HG03097 (cell line): ENCODE measurements around the gene SESN2.

Source experiments
- ATAC-seq: cut with Tn5 transposase; IDR thresholded peaks from one replicate; pipeline ENCODE4 v1.9.1; 2021; ENCODE audit not compliant: unreplicated experiment, low FRiP score

The SESN2 gene

DNA sequence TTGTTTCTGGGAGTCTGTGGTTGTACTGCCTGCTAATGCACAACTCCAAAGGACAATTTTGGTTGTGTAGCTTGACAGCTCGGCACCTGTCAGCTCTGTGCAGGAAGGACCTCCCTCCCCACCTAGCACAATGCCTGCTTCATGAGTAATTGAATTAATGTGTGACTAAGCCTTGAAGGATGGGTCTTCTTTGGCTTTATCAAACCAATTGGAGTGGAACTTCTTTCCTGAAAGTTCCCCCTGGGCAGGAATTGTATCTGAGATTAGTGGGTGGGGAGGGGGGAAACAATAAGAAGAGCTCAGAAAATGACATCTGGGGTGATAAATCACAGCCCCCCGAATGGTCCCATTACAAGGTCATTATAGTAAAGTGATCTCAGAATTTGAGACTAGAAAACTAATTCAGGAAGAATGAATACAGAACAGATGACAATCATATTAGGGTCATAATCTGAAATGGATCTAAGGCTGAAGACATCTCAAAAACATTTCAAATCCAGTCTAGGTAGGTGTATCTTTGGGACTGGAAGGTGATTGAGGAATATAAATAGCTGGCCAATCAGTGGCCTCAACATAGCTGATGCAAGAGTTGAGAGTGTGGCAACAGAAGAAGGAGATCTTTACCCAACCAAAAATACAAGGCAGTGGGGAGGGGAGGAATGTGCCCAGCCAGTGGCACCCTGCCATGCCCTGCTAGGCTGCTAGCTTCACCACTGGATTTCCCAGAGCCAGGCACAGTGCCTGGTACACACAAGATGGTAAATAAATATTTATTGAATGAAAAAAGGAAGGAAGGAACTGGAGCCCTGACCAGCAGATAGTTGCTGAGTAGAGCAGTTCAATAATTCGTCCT is 10.1 kb upstream of the SESN2 start:
- no peak for ATAC-seq

DNA sequence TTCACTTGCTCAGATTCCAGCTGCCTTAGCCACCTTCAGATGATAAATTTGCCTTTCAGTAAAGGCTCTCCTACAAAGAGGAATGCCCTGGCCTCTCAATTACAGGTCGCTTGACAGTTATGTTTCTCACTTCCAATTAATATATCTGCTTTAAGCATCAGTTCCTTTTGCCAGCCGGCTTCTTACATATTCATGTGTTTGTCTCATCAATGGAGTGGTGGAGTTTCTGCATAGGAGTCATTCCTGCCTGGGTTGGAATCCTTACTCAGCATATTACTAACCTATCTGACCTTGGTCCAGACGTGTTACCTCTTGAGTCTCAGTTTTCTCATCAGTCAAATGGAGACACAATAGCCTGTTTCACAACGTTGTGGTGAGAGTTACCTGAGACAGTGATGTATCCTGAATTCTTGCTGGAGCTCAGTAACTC is 9.4 kb upstream of the SESN2 start:
- ATAC-seq = no peak

DNA sequence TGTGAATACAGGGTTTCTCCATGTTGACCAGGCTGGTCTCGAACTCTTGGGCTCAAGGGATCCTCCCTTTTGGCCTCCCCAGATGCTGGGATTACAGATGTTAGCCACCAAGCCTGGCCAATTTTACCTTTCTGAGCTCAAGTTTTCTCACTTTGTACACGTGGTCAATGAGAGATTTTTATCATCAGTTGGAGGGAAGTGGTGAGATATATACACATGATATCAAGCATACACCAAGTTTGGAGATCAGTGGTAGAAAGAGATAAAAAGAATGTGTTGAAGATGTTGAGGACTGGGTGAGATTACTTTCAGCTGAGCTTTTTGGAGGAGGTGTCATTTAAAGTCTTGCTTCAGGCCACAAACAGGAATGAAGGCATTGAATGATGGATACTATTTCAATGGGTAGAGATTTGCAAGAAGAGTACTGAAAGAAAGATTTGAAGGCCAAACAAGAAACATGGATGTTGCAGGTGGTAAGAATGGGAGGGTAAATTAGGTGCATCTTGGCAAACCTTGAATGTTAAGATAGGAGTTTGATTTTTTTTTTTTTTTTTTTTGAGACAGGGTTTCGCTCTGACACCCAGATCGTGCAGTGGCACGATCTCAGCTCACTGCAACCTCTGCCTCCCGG is 3.0 kb upstream of the SESN2 start:
- no peak for ATAC-seq

DNA sequence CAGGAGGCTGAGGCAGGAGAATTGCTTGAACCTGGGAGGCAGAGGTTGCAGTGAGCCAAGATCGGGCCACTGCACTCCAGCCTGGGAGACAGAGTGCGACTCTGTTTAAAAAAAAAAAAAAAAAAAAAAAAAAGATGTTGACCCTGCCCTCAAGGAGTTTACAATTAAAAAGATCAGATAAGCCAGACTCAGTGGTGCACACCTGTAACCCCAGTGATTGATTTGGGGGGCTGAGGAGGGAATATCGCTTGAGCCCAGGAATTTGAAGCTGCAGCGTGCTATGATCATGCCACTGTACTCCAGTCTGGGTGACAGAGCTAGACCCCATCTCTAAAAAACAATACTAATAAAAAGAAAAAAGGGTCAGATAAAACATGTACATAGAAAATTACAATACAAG is 1.6 kb upstream of the SESN2 start:
- no peak for ATAC-seq

DNA sequence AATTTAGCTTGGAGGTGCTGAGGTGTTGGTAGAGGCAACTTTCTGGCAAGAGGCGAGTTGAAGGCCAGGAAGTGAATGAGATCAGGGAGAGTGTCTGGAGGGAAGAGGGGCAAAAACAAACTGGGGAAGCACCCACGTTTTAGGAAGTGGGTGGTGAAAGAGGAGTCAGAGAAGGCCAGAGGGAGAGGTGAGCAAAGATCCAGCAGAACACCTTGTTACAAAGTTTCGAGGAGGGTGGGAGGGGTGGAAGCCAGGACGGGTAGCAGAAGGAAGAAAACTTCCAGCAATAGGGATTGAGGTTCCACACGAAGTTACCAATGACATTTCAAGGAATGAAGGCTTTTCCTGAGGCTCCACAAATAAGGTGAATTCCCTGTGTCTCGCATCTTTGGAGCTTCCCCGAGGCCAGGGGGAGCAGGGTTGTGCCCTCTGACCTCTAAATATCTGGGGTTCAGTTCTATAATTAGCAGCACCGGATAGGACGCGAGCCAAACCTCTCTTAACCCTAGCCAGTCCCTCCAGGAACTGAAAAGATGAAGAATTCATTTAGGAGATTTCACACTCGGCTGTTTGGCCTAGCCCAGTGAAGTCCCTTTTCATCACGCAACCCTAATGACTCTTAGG is 578 bp upstream of the SESN2 start:
- no peak for ATAC-seq

DNA sequence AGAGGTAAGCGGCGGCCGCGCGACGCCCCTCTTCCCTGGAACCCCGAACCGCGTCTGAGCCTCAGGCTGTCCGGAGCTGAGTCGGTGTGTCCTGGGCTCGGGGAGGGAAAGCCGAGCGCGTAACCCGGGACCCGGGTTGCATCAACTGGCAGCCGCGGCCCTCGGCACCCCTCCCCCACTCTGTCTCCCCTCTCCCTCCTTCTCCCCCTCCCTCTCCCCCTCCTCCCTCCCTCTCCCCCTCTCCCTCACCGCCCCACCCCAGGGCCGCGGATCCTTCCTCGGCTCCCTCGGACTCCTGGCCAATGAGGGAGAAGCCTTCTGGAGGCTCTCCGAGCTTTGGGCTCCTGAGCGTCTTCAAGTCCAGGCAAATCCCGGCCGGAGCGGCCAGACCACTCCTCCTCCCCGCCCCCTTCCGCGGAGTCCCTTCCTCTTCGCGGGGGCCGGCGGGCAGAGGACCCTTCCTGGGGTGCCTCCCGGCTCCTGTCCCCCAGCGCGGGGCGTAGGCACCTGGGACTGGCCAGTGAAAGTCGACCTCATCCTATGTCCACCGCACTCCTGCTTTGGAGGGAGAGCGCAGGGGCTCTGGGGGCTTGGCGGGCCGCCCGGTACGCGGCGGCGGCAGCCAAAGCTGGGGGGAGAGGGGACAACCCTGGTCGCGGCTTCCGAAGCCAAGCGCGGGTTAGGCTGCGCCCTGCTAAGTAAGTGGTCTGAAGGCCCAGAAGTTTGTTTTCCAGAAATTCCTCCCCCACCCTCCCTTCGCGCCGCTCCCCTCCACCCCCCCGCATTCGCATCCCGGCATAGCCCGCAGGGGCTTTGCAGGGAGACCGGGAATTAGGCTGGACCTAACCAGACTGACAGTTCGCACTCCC is 850 bp downstream of the SESN2 start:
- peak; percentile 2 for ATAC-seq

DNA sequence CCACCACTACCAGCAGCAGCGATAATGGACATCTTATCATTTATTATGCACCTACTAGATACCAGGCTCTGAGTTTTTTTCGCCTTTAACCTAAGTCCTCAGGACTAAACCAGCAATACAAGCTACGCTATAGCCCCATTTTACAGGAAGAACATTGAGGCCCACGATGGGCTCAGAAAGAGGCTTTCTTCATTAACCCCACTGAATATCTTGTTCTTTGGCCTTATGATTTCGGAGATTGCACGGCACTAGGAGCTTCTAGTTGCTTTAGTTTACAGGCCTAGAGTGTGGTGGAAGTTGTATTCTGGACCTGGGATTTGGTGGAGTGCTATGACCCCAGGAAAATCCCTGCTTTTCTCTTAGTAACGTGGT is 1.5 kb downstream of the SESN2 start:
- ATAC-seq = no peak

DNA sequence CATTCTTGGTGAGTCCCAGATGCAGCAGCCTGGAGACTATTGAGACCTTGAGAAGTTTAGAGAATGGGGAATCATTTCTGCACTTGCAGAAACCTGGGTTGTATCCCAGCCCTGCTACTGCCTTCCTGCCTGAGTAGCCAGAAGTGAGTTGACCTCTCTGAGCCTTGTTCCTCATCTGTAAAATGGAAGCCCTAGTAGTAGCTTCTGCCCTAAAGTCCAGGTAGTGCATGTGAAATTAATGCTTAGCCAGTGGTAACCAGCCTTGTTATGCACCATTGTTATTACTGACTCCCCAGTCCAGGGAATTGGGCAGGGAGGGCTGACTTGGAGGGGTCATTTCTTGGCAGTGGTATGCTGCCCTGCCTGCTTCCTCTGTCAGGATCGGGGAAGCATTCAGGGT is 5.6 kb downstream of the SESN2 start:
- ATAC-seq = no peak

DNA sequence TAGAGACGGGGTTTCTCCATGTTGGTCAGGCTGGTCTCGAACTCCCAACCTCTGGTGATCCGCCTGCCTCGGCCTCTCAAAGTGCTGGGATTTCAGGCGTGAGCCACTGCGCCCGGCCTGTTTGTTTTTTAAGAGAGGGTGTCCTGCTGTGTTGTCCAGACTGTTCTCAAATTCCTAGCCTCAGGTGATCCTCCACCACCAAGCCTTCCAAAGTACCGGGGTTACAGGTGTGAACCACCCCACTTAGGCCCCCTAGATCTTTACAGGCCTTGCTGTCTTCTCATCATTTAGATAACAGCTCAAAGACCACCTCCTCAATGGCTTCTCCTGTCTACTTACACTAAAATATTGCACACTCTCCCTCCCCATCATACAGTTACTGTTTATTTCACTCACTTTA is 6.3 kb downstream of the SESN2 start:
- no peak for ATAC-seq

DNA sequence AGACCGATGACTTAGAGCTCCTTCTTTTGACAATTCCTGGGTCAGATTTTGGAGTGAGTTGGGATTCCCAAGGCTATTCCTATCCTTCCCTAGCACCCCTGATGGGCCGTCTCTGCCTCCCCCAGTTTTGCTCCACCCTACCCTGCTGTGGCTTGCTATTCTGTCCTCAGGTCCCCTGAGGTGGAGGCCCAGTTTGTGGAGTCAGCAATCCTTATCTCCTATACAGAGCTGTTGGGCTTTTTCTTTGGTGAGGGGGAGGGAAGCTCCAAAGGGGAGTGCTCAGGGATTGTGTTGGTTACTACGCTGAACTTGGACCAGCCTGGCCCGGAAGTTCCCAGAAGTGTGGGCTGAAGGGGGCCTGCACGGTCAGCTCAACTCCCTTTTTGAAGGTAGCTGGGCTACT is 7.6 kb downstream of the SESN2 start:
- no peak for ATAC-seq

DNA sequence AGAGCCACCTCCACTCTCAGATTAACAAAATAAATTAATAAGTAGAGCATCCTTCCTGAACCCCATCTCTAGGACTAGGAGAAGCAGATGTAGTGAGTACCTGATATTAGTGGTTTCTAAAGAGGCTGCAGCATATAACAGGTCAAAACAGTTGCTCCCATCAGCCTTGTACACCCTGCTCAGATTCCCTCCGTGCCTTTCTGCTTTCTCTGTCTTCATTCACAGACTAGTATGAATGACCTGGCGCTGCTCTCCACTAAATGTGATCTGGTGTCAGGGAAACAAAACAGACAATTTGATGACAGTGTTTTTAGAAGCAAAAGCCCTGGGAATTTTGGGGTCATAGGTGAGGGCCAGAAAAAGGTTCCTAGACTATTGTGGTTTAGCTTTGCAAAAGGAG is 8.3 kb downstream of the SESN2 start:
- no peak for ATAC-seq

DNA sequence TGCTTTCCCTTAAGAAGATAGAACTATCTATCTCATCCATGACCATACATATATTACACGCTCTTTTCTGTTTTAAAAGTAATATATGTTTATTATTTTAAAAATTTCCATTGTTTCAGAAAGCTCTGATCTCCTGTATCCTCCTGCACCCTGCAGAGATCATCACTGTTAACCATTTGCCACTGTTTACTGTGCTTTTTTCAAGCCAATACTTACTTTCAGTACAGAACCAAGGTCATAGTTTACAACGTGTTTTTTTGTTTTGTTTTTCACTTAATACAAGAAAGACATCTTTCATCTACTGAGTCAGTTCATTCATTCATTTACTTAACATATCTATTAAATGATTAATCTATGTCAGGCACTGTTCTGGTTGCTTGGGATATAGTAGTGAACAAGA is 10.2 kb downstream of the SESN2 start:
- no peak for ATAC-seq

DNA sequence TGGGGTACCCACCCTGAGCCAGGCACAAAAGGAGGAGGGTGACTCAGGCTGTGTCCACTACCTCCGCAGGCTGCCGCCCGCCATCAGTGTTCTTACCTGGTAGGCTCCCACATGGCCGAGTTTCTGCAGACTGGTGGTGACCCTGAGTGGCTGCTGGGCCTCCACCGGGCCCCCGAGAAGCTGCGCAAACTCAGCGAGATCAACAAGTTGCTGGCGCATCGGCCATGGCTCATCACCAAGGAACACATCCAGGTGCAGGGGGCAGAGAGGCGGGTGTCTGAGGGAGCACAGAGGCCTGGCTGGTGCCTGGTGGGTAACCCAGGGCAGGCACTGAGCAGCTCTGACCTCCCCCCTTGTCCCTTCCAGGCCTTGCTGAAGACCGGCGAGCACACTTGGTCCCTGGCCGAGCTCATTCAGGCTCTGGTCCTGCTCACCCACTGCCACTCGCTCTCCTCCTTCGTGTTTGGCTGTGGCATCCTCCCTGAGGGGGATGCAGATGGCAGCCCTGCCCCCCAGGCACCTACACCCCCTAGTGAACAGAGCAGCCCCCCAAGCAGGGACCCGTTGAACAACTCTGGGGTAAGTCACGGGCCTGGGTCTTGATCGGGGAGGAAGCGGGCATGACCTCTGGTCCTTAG is 13.0 kb downstream of the SESN2 start:
- no peak for ATAC-seq

DNA sequence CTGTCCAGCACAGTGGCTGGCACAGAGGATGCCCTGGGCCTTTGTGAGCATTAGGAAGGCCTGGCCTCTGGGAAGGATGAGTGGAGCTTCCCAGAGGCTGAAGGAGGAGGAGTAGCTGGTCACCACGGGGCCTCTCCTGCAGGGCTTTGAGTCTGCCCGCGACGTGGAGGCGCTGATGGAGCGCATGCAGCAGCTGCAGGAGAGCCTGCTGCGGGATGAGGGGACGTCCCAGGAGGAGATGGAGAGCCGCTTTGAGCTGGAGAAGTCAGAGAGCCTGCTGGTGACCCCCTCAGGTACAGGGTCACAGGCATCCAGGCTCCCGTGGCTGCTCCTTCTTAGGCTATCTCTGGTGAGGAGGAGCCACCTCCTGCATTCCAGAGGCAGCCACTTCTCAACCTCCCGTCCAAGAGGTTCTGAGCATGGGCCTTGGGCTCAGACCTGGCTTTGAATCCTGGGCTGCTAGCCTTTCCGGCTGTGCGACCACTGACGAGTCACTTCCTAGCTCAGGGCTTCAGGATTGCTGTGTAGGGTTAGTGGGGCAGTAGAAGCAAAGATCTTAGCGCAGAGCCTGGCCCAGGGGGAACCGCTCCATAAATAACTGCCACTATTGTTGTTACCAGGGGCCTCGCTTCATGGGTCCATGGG is 14.0 kb downstream of the SESN2 start:
- no peak for ATAC-seq

DNA sequence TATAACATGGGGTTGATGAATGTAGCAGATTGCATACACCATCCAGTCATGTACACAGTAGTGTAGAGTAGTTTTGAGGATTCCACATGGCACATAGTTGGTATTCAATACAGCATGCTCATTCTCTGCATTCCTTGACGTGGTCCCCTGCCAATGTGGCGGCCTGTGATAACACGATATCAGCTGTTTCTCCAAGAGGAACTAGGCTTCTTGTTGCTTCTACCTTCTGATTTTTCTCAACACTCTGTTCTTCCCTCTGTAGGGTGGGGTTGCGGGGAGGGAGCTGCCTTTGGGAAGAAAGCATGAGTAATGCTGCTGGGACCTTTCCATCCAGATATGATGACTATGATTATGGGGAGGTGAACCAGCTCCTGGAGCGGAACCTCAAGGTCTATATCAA is 19.4 kb downstream of the SESN2 start:
- ATAC-seq = no peak

DNA sequence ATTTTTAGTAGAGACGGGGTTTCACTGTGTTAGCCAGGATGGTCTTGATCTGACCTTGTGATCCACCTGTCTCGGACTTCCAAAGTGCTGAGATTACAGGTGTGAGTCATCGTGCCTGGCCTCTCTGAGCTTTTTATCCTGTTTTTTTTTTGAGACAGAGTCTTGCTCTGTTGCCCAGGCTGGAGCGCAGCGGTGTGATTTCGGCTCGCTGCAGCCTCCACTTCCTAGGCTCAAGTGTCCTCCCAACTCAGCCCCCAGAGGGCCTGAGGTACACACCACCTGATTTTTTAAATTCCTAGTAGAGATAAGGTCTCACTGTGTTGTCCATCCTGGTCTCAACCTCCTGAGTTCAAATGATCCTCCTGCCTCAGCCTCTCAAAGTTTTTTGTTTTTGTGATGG is 20.4 kb downstream of the SESN2 start:
- no peak for ATAC-seq

DNA sequence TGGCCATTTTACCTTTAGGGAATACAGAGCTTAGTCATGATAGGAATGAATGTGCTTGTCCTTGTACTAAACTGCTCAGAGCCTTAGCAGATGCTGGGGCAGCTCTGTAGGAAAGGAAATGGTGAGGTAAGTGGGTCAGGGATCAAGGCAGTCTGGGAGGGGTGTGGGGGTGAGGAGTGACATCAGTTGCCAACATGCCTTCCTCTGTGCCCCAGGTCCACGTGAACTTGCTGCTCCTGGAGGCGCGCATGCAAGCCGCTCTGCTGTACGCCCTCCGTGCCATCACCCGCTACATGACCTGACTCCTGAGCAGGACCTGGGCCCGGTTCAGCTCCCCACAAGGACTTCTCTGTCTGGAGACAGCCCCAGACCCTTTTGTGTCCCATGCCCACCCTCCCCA is 21.2 kb downstream of the SESN2 start:
- ATAC-seq = no peak

DNA sequence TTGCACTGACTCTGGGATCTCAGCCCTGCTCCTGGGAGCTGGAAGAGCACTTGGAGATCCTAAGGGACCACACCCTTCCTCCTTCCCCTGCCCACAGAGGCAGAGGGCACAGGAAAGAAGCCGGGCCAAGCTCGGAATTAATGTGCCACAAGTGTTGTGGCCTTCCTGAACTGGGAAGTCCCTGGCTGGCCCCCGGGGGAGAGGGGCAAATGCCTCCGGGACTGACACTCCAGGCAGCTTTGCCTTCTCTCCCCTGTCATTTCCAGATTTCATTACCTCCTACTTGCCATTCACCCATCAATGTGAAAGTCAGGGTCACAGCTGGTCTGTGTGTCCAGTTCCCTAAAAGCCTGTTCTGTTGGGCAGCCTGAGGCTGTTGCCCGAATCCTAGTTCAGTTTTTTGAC is 21.7 kb downstream of the SESN2 start:
- ATAC-seq = no peak

DNA sequence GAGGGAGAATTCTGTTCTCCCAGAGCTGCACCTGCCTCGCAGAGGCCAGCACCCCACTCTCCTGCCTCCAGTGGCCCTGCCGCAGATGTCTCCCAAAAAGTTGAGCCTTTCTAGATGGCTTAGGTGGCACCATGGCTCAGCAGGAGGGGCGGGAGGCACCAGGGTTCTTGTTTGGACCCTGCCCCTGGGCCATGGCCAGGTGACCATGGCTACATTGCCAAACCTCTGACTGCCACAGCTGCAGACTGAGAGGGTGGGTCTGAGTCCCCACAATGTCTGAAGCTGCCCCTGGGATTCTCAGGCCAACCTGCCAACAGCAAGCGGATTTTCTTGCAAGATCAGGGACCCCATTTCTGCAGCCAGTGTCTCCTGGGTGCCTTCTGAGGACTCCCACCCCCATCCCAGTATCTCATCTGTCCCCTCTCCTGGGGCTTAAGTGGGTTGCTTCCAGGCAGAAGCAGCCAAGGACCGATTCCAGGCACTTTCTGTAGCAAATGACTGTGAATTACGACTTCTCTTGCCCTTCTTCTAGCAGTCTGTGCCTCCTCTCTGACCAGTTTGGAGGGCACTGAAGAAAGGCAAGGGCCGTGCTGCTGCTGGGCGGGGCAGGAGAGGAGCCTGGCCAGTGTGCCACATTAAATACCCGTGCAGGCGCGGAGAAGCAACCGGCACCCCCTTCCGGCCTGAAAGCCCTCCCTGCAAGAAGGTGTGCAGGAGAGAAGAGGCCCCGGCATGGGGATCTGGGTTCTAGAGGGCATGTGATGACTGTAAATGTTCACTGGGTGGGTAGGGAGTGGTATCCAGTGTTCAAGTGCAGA is 22.5 kb downstream of the SESN2 start:
- no peak for ATAC-seq
